ENCODE data around the gene SLC6A12.

Gene SLC6A12

DNA sequence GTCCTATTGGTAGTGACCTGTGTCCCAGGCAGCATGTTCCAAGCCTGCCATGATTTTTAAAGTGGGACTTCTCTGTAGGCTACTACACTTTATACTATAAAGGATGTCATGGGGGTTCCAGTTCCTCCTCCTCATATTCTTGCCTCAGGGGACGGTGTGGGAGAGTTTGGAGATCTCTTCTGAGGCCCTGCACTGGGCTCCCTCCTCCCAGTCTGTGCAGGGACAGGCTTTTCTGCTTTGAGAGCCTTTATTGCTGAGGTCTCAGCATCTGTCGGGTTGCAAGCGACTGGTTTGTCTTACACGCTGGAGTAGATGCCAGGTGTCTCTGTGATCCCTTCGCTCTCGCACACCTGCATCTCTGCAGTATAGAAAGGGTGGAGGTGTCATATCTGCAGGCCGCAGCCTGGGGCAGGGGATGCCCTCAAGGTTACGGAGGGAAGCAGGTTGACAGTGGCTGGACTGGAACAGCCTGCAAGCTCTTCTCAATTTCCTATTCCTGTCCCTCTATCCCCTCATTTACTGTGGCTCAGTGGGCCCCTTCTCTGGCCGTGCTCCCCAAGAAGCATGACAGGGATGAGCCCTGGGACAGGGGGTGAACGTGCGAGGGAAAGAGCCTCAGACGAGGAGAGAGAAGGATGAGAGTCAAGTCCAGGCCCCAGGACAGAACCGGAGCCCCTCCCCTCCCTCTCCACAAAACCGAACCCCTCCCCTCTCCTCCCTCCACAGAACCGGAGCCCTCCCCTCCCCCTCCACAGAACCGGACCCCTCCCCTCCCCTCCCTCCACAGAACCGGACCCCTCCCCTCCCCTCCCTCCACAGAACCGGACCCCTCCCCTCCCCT is 51.3 kb downstream of the SLC6A12 start:
- no peak for DNase-seq (ENCODE audit: low spot score)

- no peak for DNase-seq (ENCODE audit: low spot score)
These were observed 52.1 kb downstream of the SLC6A12 start for GRCh38 chr12:161823-162222.

- no peak for DNase-seq (ENCODE audit: low spot score)
These were observed 53.1 kb downstream of the SLC6A12 start for GRCh38 chr12:160858-161257.

GRCh38 chr12:159156-159782 is 54.7 kb downstream of the SLC6A12 start:
- DNase-seq (ENCODE audit: low spot score), result no peak

- DNase-seq (ENCODE audit: low spot score), result no peak
These were observed 56.3 kb downstream of the SLC6A12 start for GRCh38 chr12:157644-158043.

- DNase-seq (ENCODE audit: low spot score), result no peak
These were observed 57.0 kb downstream of the SLC6A12 start for GRCh38 chr12:156945-157344.

DNA sequence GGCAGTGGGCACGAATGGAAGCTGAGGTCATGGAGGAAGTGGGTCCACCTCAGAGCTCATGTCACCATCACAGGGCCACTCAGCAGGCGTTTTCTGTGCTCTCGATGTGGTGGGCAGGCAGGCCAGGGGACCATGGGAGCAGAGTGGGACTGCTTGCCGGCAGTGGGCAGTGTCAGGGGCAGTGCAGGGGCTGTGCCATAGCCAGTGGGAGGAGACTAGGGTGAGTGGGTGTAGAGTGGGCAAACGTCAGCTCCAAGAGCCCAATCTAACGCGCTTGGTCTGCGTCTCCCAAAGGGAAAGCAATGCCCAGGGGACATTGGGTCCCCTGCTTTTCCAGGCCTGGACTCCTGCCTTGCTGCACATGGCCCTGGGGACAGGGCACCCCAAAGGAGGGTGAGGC is 58.3 kb downstream of the SLC6A12 start:
- DNase-seq (ENCODE audit: low spot score), result no peak

- DNase-seq (ENCODE audit: low spot score), result no peak
These were observed 59.0 kb downstream of the SLC6A12 start for GRCh38 chr12:155006-155405.

- DNase-seq (ENCODE audit: low spot score), result no peak
These were observed 59.9 kb downstream of the SLC6A12 start for GRCh38 chr12:154058-154457.

- DNase-seq (ENCODE audit: low spot score), result peak; percentile 56
These were observed 60.7 kb downstream of the SLC6A12 start for GRCh38 chr12:153080-153746.

DNA sequence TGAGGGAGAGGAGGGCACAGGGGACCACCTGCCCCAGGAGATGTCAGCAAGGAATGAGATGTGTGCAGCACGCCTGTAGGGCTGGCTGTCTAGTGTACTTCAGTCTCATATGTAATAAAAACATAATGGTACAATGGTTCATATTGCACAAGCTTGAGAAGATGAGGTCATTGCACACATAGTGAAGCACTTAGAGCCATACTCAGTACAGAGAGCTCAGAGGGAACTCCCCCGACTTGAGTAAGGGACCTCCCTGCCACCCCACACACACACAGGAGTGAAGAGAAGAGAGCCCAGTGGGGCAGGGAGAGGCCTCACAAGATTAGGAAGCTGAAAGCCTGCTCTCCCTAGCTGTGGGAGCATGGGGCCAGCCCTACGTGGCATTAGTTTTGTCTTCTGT is 61.5 kb downstream of the SLC6A12 start:
- DNase-seq (ENCODE audit: low spot score), result no peak

GRCh38 chr12:151579-151978 is 62.4 kb downstream of the SLC6A12 start:
- no peak for DNase-seq (ENCODE audit: low spot score)

DNA sequence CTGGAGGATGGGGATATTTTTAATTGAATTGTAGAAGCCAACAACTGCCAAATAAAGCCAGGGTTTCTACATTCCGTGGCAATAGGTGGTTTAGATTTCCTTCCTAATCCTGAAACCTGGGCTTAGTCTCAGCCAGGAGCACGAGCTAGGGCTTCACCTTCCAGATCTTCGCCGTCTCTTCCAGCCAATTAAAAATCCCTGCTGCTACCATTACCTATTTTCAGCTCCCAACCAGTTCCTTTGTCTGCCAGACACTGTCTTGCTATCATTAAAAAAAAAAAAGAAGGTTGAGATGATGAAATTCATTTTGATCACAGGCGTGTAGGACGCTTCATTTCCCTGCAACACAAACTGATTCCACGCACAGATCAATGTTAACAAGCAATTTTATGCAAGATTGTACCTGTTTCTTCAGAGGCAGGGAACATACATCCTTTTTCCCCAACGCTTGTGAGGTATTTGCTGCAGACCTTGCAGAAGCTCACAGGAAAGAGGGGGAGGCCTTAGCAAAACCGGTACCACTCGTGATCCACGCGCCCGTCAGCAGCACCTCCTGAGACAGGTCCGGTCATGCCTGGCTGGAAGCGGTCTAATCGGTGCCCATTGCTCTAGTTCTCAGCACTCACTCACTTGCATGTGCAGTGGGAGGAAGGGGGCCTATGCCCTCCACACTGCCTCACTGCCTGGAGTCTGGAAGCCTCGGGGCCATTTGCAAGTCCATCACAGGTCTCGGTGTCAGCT is 65.1 kb downstream of the SLC6A12 start:
- no peak for DNase-seq (ENCODE audit: low spot score)

DNA sequence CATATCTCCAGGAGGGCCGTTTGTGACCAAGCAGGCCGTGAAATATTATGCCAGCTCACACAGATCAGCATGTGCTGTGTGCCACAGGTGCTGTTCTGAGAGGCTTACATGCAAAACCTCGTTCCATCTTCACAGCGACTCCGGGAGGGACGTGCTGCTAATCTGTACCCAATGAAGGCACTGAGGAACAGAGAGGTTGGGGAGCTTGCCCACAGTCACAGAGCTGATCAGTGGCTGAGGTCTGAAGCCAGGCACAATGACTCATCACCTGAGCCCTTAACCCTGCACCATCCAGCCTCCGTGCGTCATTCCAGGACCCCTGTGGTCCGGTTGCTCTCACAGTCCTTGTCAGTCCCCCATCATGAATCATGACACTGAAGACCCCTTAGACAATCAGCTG is 66.7 kb downstream of the SLC6A12 start:
- DNase-seq (ENCODE audit: low spot score), result no peak

- no peak for DNase-seq (ENCODE audit: low spot score)
These were observed 68.5 kb downstream of the SLC6A12 start for GRCh38 chr12:145369-145960.

DNA sequence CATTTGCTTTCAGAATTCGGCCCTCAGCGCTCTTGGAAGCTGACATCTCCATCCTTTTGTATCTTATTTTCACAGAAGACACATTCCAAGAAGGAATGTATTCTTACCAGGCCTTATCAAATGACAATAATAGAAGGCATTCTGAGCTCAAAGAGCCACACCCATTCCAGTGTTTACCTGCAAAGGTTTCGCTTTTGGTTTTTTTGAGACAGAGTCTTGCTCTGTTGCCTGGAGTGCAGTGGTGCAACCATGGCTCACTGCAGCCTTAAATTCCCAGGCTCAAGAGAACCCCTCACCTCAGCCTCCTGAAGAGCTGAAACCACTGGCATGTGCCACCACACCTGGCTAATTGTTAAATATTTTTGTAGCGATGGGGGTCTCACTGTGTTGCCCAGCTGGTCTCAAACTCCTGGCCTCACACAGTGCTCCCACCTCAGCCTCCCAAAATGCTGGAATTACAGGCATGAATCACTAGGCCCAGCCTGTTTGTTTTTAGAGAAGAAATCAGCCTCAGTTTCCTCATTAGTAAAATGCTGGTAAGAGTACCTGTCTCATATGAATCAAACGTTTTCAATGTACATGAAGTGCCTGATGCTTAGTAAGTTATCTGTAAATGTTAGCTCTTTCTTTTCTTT is 69.2 kb downstream of the SLC6A12 start:
- no peak for DNase-seq (ENCODE audit: low spot score)

- no peak for DNase-seq (ENCODE audit: low spot score)
These were observed 69.8 kb downstream of the SLC6A12 start for GRCh38 chr12:143964-144649.

GRCh38 chr12:140162-140561 is 73.8 kb downstream of the SLC6A12 start:
- no peak for DNase-seq (ENCODE audit: low spot score)

Measured in COLO829 (cell line).